GM21786 (cell line): Measurements from ENCODE around the gene SERPINE1.
"Not testable (repeated sequence)": the region's sequence is repeated elsewhere in the genome, so short reads cannot be mapped to it uniquely, and the experiment has no call there.

Experiments used
- ATAC-seq: cut with Tn5 transposase; IDR thresholded peaks from one replicate; pipeline ENCODE4 v1.9.1; 2021; ENCODE audit not compliant: unreplicated experiment

SERPINE1 gene

GRCh38 chr7:101121991-101122932 is 4.6 kb upstream of the SERPINE1 start:
- no peak for ATAC-seq

GRCh38 chr7:101122933-101123702 is 3.8 kb upstream of the SERPINE1 start:
- no peak for ATAC-seq

- no peak for ATAC-seq
Measured at GRCh38 chr7:101123703-101124068, 3.2 kb upstream of the SERPINE1 start.

GRCh38 chr7:101124376-101125056 is 2.4 kb upstream of the SERPINE1 start:
- no peak for ATAC-seq

GRCh38 chr7:101125989-101126650 is 784 bp upstream of the SERPINE1 start:
- peak; percentile 63 for ATAC-seq

GRCh38 chr7:101127460-101128039 is 646 bp downstream of the SERPINE1 start:
- no peak for ATAC-seq

GRCh38 chr7:101128040-101128834 is 1.3 kb downstream of the SERPINE1 start:
- ATAC-seq: no peak

GRCh38 chr7:101129603-101130117 is 2.8 kb downstream of the SERPINE1 start:
- no peak for ATAC-seq

GRCh38 chr7:101132626-101133600 is 6.0 kb downstream of the SERPINE1 start:
- not testable (repeated sequence) for ATAC-seq

GRCh38 chr7:101133621-101134398 is 6.9 kb downstream of the SERPINE1 start:
- ATAC-seq: no peak

GRCh38 chr7:101134399-101134980 is 7.6 kb downstream of the SERPINE1 start:
- no peak for ATAC-seq

GRCh38 chr7:101137651-101138212 is 10.8 kb downstream of the SERPINE1 start:
- no peak for ATAC-seq

GRCh38 chr7:101138213-101138870 is 11.4 kb downstream of the SERPINE1 start:
- peak; percentile 79 for ATAC-seq

- no peak for ATAC-seq
Measured at GRCh38 chr7:101140339-101140699, 13.4 kb downstream of the SERPINE1 start.

- ATAC-seq: no peak
Measured at GRCh38 chr7:101140746-101141382, 14.0 kb downstream of the SERPINE1 start.
